MM.1S (cell line): ENCODE results near the gene TRIM7.

Source experiments
- DNase-seq: peaks from one replicate; pipeline ENCODE4 v3.0.0-alpha.2; 2015
- H2AFZ ChIP-seq: fragments of 300-600 bp; sonication (generic); 2 replicates; pipeline ENCODE4 v1.6.0; 2016; ENCODE audit warnings: antibody characterized with exemption, low read length
- H3F3A ChIP-seq: fragments of 300-600 bp; sonication (generic); 2 replicates; pipeline ENCODE4 v1.6.1; 2016; ENCODE audit warnings: mild to moderate bottlenecking, antibody characterized with exemption, low read length, moderate library complexity, mixed read lengths; ENCODE audit not compliant: insufficient read depth
- H3K27ac ChIP-seq: fragments of 300-600 bp; sonication (generic); 2 replicates; pipeline ENCODE4 v1.5.1; 2016; ENCODE audit warnings: mild to moderate bottlenecking, low read length
- H3K27me3 ChIP-seq: fragments of 300-600 bp; sonication (generic); replicated peaks from 2 replicates; pipeline ENCODE4 v1.6.0; 2016; ENCODE audit warnings: low read length; ENCODE audit not compliant: insufficient read depth
- H3K36me3 ChIP-seq: fragments of 300-600 bp; sonication (generic); replicated peaks from 2 replicates; pipeline ENCODE4 v1.6.1; 2016; ENCODE audit warnings: mild to moderate bottlenecking, low read length, mixed read lengths; ENCODE audit not compliant: insufficient read depth
- H3K4me1 ChIP-seq: fragments of 300-600 bp; sonication (generic); 2 replicates; pipeline ENCODE4 v1.6.1; 2016; ENCODE audit warnings: low read length, mixed read lengths
- H3K4me2 ChIP-seq: fragments of 300-600 bp; sonication (generic); 2 replicates; pipeline ENCODE4 v1.6.0; 2016; ENCODE audit warnings: low read depth, low read length
- H3K4me3 ChIP-seq: fragments of 300-600 bp; sonication (generic); 2 replicates; pipeline ENCODE4 v1.5.1; 2016; ENCODE audit warnings: low read length, mixed read lengths
- H3K79me2 ChIP-seq: fragments of 300-600 bp; sonication (generic); 2 replicates; pipeline ENCODE4 v1.6.1; 2016; ENCODE audit warnings: mixed run types, low read length, mixed read lengths
- H3K9ac ChIP-seq: fragments of 300-600 bp; sonication (generic); 2 replicates; pipeline ENCODE4 v1.6.1; 2016; ENCODE audit warnings: low read length, mixed read lengths
- H3K9me2 ChIP-seq: fragments of 300-600 bp; sonication (generic); replicated peaks from 2 replicates; pipeline ENCODE4 v1.6.1; 2016; ENCODE audit warnings: mild to moderate bottlenecking, low read length, mixed read lengths; ENCODE audit not compliant: insufficient read depth
- H3K9me3 ChIP-seq: fragments of 300-600 bp; sonication (generic); replicated peaks from 2 replicates; pipeline ENCODE4 v1.6.1; 2016; ENCODE audit warnings: mild to moderate bottlenecking, low read length, mixed read lengths; ENCODE audit not compliant: insufficient read depth
- H4K20me1 ChIP-seq: fragments of 300-600 bp; sonication (generic); 2 replicates; pipeline ENCODE4 v1.6.1; 2016; ENCODE audit warnings: mild to moderate bottlenecking, low read length, moderate library complexity, mixed read lengths; ENCODE audit not compliant: insufficient read depth
- EZH2 ChIP-seq: fragments of 300-600 bp; sonication (generic); optimal IDR thresholded peaks from 2 replicates; pipeline ENCODE3; 2017; ENCODE audit warnings: low read depth, mild to moderate bottlenecking, antibody characterized with exemption, low read length, mixed read lengths
- EZH2phosphoT487 ChIP-seq: fragments of 300-600 bp; sonication (generic); IDR thresholded peaks from 2 replicates; pipeline ENCODE4 v1.6.1; 2018; ENCODE audit warnings: antibody characterized with exemption, low read length
- TF ChIP-seq, protein P1 (sequence below): fragments of 300-600 bp; sonication (generic); IDR thresholded peaks from 2 replicates; pipeline ENCODE4 v1.5.1; 2016; ENCODE audit warnings: antibody characterized with exemption, low read length, mixed read lengths

Gene TRIM7

DNA sequence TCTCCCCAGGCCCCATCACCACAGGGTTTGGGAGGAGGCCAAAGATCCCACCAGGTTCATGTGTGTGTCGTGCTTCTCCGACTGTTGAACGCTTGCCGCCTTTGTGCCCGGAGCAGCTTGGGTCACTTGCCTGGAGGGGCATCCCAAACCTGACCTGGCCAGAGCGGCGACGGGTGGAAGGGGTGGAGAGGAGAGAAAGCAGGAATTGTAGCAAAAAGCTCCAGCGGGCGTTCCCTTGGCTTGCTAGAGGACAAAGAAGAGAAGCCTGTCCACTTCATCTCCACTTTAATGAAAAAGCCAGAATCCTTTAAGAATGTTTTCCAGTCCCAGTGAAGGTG, 15.2 kb upstream of the TRIM7 start:
- no peak overlapping the region for H3K9ac ChIP-seq
- H3K79me2 ChIP-seq: peaks cover 15% of the 10 kb centered on the region
- H3K27me3 ChIP-seq: no peaks in the 10 kb centered on the region
- no peaks in the 10 kb centered on the region for H3K9me3 ChIP-seq
- H2AFZ ChIP-seq: no peak overlapping the region
- no peak overlapping the region for H3K27ac ChIP-seq
- no peak overlapping the region for H3K4me2 ChIP-seq
- no peak overlapping the region for H3K4me3 ChIP-seq
- no peaks in the 10 kb centered on the region for H3K36me3 ChIP-seq
- no peaks in the 10 kb centered on the region for H4K20me1 ChIP-seq
- H3K4me1 ChIP-seq: peaks cover 22% of the 10 kb centered on the region
- H3K9me2 ChIP-seq: no peaks in the 10 kb centered on the region
- DNase-seq: peak; percentile 4
- peaks cover 66% of the 10 kb centered on the region for H3F3A ChIP-seq
- TF ChIP-seq, protein P1, sequence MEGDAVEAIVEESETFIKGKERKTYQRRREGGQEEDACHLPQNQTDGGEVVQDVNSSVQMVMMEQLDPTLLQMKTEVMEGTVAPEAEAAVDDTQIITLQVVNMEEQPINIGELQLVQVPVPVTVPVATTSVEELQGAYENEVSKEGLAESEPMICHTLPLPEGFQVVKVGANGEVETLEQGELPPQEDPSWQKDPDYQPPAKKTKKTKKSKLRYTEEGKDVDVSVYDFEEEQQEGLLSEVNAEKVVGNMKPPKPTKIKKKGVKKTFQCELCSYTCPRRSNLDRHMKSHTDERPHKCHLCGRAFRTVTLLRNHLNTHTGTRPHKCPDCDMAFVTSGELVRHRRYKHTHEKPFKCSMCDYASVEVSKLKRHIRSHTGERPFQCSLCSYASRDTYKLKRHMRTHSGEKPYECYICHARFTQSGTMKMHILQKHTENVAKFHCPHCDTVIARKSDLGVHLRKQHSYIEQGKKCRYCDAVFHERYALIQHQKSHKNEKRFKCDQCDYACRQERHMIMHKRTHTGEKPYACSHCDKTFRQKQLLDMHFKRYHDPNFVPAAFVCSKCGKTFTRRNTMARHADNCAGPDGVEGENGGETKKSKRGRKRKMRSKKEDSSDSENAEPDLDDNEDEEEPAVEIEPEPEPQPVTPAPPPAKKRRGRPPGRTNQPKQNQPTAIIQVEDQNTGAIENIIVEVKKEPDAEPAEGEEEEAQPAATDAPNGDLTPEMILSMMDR: no peak
- TF ChIP-seq EZH2phosphoT487 (no peak), EZH2 (no peak)

DNA sequence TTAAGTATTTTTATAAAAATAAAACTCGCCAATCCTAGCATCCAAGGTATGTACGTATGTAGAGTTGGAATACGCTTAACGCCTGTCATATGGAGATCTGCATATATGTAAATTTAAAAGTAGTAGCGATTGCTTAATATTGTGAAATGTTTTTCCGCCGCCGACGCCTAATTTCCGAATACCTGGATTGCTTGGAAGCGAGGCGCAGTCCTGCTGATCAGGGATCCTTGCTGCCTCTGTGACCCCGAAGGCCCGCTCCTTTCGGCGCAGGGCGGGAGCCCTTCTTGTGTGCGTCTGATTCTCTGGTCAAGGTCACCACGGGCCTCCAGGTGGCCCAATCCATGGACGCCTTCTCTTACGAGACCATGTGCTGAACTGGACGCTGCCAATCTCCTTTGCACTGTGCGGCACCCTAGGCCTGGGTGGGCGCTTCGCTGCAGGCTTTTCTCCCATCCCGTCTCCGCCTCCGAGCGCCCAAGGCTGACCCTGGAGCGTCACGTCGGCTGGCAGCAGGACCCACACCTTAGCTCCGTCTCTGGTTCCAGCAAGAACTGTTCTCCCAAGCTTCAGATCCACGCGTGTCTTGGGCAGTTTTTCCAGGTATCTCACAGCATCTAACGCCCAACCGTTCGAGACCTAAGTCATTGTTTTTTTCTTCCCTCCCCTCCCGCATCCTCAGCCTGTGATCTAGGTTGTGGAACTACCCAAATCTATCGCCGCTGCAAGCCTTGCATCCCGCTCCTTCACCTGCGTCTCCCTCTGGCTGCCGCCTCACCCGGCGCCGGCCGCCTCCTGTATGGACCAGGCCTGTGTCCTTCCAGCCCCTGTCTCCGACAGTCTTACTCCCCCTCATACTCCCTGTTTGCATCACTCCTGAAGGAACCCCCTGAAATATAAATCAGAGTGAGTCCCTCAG, 14.5 kb upstream of the TRIM7 start:
- Histone ChIP-seq H3K9me2 (no peaks in the 10 kb centered on the region), H3K4me2 (no peak overlapping the region), H3K27me3 (no peaks in the 10 kb centered on the region), H3K4me1 (peaks cover 19% of the 10 kb centered on the region), H3K9ac (no peak overlapping the region), H3K79me2 (peaks cover 10% of the 10 kb centered on the region), H3K4me3 (no peak overlapping the region), H3K27ac (no peak overlapping the region), H3F3A (peaks cover 66% of the 10 kb centered on the region), H4K20me1 (no peaks in the 10 kb centered on the region), H2AFZ (no peak overlapping the region), H3K36me3 (no peaks in the 10 kb centered on the region), H3K9me3 (no peaks in the 10 kb centered on the region)
- TF ChIP-seq EZH2phosphoT487 (no peak), EZH2 (no peak)
- TF ChIP-seq, protein P1: no peak
- DNase-seq: peak; percentile 2

DNA sequence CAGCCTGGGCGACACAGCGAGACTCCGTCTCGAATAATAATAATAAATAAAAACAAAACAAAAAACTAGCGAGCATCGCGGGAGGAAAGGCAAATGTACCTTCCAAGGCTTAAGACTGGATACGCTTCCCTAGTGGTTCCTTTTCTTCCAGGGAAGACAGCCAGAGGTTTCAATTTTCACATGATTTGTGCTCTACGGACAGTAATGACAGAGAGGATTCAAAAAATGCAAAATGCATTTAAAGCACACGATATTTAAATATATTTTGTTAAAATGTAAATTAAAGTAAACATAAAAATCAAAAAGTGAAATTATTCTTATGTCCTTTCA, 13.8 kb upstream of the TRIM7 start:
- Histone ChIP-seq H4K20me1 (no peaks in the 10 kb centered on the region), H3K4me3 (peak overlapping the region; percentile 74), H3K27me3 (no peaks in the 10 kb centered on the region), H3K4me1 (peaks cover 12% of the 10 kb centered on the region; the same call in 1 of the 2 replicates), H3K9ac (no peak overlapping the region; the same call in 1 of the 2 replicates), H3K9me2 (no peaks in the 10 kb centered on the region), H2AFZ (peak overlapping the region; percentile 69; the same call in 1 of the 2 replicates), H3K27ac (peak overlapping the region; percentile 57; the same call in 1 of the 2 replicates), H3K79me2 (peaks cover 2% of the 10 kb centered on the region; the same call in 1 of the 2 replicates), H3K36me3 (no peaks in the 10 kb centered on the region), H3K9me3 (no peaks in the 10 kb centered on the region), H3K4me2 (peak overlapping the region; percentile 86; the same call in 1 of the 2 replicates), H3F3A (peaks cover 65% of the 10 kb centered on the region)
- peak; percentile 2 for DNase-seq
- TF ChIP-seq EZH2phosphoT487 (no peak), EZH2 (no peak)
- TF ChIP-seq, protein P1: no peak
